GM10266 (cell line): ENCODE results near the gene NT5DC1.
"Not testable (repeated sequence)": the region's sequence is repeated elsewhere in the genome, so short reads cannot be mapped to it uniquely, and the experiment has no call there.

Source experiments
- DNase-seq: peaks from one replicate; pipeline ENCODE4 v3.0.0; 2012; ENCODE audit errors: extremely low spot score
- TF ChIP-seq, protein P1 (sequence below): IDR thresholded peaks from 2 replicates; pipeline ENCODE4 v1.5.1; 2012; ENCODE audit warnings: mild to moderate bottlenecking, low read depth; ENCODE audit not compliant: control insufficient read depth, insufficient read depth; ENCODE audit errors: missing control alignments

NT5DC1 gene

DNA sequence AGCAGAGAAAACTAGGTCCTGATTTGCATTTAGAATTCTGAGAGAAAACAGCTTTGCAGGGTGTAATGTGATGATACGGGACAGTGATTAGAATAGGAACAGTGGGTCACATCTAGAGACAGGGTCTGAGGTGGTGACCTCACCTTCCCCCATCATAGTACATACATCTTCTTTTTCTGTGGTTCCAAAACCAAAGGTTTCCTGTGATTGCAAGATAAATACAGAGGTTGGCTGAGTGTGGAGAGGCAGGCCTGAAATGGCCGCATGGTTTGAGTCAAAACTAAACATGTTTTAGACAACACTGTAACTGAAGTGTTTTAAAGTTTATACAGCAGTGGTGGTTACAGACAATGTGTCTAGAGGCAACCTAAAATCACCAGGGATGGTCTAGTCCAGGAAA, 10.4 kb upstream of the NT5DC1 start:
- TF ChIP-seq, protein P1, sequence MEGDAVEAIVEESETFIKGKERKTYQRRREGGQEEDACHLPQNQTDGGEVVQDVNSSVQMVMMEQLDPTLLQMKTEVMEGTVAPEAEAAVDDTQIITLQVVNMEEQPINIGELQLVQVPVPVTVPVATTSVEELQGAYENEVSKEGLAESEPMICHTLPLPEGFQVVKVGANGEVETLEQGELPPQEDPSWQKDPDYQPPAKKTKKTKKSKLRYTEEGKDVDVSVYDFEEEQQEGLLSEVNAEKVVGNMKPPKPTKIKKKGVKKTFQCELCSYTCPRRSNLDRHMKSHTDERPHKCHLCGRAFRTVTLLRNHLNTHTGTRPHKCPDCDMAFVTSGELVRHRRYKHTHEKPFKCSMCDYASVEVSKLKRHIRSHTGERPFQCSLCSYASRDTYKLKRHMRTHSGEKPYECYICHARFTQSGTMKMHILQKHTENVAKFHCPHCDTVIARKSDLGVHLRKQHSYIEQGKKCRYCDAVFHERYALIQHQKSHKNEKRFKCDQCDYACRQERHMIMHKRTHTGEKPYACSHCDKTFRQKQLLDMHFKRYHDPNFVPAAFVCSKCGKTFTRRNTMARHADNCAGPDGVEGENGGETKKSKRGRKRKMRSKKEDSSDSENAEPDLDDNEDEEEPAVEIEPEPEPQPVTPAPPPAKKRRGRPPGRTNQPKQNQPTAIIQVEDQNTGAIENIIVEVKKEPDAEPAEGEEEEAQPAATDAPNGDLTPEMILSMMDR, result no peak
- DNase-seq, result peak; percentile 39

DNA sequence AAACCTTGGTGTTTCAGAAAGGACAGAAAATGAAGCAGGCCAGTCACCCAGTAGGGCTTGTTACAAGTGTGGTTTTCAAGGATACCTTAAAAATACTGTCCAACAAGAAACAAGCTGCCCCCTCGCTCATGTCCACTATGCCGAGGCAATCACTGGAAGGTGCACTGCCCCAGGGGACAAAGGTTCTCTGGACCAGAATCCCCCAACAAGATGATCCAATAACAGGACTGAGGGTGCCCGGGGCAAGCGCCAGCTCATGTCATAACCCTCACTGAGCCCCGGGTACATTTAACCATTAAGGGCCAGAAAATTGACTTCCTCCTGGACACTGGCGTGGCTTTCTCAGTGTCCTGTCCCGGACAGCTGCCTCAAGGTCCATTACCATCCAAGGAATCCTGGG, 6.6 kb upstream of the NT5DC1 start:
- TF ChIP-seq, protein P1, result no peak

DNA sequence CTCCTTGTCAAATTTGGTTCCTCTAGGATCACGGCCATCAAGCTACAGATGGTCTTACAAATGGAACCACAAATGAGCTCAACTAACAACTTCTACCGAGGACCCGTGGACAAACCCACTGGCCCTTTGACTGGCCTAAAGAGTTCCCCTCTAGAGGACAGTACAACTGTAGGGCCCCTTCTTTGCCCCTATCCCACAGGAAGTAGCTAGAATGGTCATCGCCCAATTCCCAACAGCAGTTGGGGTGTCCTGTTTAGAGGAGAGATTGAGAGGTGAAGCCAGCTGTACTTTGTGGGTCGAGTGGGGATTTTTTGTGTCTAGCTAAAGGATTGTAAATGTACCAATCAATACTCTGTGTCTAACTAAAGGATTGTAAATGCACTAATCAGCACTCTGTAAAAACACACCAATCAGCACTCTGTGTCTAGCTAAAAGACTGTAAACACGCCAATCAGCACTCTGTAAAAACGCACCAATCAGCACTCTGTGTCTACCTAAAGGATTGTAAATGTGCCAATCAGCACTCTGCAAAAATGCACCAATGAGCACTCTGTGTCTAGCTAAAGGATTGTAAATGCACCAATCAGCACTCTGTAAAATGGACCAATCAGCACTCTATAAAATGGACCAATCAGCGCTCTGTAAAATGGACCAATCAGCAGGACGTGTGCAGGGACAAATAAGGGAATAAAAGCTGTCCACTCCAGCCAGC, 4.4 kb upstream of the NT5DC1 start:
- DNase-seq, result not testable (repeated sequence)

More for the DNA sequence above, 6.6 kb upstream of the NT5DC1 start:
- DNase-seq, result no peak

DNA sequence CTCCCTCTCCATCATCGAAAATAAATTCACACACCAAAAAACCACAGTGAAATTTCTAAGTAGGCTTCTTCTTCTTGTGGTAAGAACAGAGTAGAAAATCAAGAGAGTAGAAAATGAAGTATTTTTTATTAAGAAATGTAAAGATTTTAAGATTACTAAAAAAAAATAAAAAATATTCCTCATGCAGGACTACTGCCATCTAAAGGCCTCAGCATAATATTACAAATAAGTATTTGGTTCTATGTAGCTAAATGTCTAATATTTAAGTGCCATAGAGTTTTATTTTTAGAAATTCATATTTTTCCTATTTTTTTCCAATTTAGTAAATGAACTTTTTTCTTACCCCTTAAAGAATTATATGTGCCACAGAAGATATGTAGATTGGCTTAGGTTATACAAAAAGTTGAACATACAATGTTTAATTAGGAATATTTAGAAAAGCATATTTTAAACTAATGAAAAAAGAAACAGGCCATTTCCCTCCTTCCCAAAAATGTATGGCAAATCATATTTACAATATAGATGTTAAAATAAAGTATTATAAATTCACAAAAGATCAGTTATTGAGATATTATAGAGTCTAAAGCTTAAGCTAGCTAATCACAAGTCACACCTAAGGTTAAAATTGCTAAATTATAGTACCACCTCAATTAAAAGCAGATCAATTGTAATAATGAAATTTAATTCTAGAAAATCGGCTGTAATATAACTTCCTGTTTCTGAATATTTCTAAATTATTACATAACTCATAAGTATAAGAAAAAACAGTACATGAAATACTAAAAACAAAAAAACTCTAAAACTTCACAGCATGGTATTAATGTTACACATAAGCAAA, 3.5 kb upstream of the NT5DC1 start:
- TF ChIP-seq, protein P1, result peak; percentile 19
- DNase-seq, result no peak

DNA sequence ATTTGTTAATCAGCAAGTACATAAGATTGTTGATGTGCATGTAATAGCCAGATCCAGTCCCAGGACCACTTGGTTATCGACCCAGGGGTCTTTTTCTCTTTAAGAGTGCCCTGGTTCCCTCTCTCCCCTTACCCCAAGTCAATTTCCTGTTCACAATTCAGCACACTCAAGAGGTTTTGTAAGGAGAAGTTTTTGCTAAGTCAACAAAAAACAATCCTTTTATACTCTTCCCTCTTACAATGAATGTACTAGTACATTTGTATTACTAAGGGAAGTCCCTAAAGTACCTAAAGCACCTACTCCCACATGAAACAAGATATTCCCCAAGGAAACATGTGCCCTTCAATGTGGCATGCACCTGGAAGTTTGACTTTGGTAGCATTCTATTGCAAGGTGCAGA, 1.6 kb upstream of the NT5DC1 start:
- DNase-seq, result no peak
- TF ChIP-seq, protein P1, result no peak

DNA sequence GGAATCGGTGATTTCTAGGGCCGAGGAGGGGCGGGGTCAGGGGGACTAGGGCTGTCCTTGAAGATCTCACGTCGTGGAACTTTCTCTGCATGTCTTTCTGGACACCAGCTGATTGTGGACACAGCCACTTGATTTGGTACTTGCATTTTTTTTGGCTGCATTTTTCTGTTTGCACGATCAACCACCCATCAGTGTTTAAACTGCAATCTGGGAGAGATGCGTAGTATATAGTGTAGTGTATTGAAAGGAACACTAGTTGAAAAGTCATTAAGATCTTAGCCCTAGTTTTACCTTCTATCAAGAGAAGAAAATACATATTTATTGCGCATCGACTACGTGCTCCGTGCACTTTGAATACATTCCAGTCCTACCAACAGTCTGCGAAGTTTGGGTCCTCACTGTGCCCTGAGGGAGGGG, 657 bp downstream of the NT5DC1 start:
- TF ChIP-seq, protein P1, result no peak
- DNase-seq, result no peak

DNA sequence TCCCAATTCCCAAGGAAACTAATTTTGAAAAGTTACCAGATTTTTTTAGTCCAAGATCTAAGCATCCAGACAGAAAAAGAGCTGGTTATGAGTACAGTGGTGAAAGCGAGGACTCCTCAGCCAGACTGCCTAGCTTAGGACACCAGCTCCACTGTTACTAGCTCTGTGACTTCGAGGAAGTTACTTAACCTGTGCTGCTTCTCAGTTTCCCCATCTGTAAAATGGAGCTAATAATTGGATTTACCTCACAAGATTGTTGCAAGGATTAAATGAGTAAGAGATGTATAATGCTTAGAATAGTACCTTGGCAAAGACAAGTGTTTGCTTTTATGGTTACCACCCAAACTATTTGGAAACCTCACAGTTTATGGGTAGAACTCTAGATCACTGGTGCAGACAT, 1.1 kb downstream of the NT5DC1 start:
- TF ChIP-seq, protein P1, result no peak
- no peak for DNase-seq
